ENCODE measurements around the gene MRPL48.
"Not testable (repeated sequence)": the region's sequence is repeated elsewhere in the genome, so short reads cannot be mapped to it uniquely, and the experiment has no call there.

MRPL48 gene

DNA sequence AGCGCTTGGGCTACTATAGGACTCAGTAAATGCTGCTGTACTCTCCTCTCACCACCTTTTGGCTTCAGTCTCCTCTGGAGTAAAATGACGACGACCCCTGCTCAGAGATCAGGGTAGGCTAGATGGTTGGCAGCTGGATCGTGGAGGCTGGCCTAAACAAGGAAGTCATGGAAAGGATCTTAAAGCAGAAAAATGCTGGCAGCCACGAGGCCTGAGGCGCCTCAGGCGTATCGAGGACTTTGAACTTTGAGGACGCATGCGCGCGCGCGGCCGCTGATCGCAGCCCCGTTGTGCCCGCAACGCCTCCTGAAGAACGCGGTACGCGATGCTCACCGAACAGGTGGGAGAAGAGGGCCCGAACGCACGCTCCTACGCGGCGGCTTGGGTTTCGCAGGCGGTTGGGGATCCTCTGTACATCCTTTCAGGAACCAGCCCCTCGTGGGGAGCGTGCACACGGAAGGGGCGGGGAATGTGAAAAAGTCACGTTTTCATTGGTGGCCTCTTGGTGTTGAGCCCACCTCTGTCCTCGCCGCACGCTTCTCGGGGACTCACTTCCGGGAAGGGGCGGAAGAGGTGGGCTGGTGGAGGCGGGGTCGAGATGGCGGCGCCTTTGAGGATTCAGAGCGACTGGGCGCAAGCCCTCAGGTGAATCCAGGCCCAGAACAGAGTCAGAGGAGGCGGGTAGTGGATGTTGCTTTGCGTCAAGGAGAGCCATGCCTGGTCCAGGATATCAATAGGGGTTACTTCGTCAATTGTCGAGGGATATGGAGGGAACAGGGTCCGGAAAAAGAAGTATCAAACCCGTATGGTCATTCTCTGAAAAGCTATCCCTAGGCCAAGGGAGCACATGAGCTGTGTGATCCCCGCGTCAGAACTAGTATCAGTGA lies 89.0 kb downstream of the MRPL48 start, which contains the start of the genes COA4 and PAAF1:
COA4 (minus strand) TSS at position 423 of the 887 bp plus-strand sequence. CDS start 3,468 bp downstream, outside the sequence.
PAAF1 (plus strand) TSS at position 576 of the 887 bp plus-strand sequence; CDS start at position 599, 23 bp downstream.
- no peak for TF ChIP-seq ZFX (IDR thresholded peaks at IDR 0.05; ENCODE audit: borderline replicate concordance)
- TF ChIP-seq, protein P1, sequence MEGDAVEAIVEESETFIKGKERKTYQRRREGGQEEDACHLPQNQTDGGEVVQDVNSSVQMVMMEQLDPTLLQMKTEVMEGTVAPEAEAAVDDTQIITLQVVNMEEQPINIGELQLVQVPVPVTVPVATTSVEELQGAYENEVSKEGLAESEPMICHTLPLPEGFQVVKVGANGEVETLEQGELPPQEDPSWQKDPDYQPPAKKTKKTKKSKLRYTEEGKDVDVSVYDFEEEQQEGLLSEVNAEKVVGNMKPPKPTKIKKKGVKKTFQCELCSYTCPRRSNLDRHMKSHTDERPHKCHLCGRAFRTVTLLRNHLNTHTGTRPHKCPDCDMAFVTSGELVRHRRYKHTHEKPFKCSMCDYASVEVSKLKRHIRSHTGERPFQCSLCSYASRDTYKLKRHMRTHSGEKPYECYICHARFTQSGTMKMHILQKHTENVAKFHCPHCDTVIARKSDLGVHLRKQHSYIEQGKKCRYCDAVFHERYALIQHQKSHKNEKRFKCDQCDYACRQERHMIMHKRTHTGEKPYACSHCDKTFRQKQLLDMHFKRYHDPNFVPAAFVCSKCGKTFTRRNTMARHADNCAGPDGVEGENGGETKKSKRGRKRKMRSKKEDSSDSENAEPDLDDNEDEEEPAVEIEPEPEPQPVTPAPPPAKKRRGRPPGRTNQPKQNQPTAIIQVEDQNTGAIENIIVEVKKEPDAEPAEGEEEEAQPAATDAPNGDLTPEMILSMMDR (IDR thresholded peaks at IDR 0.05): no peak
- peak within 1 kb of the TSS; percentile 99 for H3K27ac ChIP-seq

DNA sequence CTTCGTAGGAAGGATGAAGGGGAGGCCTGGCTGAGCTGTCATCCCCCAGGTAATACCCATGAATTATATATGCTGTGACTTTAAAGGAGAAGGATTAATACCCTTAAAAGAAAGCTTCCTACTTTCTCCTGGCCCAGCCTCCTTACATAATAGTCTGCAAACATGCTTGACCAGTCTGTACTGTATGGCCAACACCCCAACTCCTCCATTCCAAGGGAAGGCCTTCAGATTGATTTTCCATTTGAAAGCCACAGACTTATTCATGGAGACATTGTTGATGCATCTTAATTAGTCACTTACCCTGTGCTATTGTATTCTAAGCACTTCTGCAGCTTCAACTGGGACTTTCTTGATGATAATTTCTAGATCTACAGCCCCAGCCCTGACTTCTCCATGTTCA lies 91.1 kb downstream of the MRPL48 start:
- H3K27ac ChIP-seq: no peak overlapping the region
- TF ChIP-seq, protein P1 (IDR thresholded peaks at IDR 0.05): no peak
- TF ChIP-seq ZFX (IDR thresholded peaks at IDR 0.05; ENCODE audit: borderline replicate concordance): no peak

DNA sequence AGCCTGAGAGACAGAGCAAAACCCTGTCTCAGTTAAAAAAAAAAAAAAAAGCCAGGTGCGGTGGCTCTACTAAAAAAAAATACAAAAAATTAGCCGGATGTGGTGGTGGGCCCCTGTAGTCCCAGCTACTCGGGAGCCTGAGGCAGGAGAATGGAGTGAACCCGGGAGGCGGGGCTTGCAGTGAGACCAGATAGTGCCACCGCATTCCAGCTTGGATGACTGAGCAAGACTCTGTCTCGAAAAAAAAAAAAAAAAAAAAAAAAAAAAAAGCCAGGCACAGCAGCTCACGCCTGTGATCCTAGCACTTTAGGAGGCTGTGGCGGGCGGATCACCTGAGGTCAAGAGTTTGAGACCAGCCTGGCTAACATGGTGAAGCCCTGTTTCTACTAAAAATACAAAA lies 92.8 kb downstream of the MRPL48 start:
- H3K27ac ChIP-seq: not testable (repeated sequence)

DNA sequence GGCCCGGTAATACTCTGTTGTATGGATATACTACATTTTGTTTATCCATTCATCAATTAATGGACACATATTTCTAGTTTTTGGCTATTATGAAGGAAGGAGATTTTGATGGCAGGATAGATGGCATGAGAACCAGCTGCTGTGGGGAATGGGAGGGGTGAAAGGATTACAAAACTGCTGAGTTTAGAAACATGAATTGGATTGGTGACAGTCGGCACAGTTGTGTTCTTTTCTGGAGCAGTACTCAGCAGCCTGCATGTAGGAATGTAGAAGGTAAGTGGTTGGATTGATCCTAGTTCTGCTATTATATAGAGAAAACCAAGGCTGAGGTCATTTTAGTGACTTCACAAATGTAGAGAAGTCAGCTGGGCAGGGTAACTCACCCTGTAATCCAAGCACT lies 96.2 kb downstream of the MRPL48 start:
- TF ChIP-seq, protein P1 (IDR thresholded peaks at IDR 0.05): no peak
- no peak for TF ChIP-seq ZFX (IDR thresholded peaks at IDR 0.05; ENCODE audit: borderline replicate concordance)
- H3K27ac ChIP-seq: no peak overlapping the region

DNA sequence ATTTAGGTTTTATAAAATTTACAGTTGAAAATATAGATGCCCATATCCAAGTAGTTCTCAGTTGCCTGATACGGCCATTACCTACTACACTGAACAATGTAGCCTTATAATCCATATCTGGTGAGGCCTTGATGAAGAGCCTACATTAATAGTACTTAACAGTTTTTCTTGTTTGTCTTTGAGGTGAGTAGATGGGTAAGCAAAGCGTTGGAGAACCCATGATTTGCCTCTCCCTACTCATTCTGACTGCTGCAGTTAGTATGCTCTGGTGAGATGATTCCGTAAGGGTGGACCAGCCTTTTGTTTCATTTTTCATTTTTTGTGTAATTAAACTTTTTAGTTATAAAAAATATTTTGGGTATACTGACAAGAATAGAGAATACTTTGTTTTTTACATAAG lies 100.6 kb downstream of the MRPL48 start:
- TF ChIP-seq, protein P1 (IDR thresholded peaks at IDR 0.05): no peak
- no peak for TF ChIP-seq ZFX (IDR thresholded peaks at IDR 0.05; ENCODE audit: borderline replicate concordance)
- no peak overlapping the region for H3K27ac ChIP-seq

DNA sequence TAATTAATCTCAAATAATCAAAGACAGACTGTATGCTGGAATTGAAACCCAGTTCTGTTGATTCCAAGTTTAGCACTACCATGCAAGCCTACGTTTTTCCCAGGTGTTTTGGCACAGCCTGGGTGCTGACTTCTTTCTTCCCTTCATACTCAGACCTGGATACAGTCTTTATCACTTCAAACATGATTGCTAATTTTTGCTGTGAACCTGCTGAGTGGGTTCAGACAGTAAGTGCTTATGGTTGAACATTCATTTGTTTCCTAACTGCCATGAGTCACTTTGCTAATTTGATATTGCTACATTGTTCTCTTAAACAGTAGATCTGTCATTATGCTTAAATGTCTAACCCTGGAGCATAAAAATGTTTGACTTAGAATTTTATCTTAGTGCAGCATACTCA lies 101.3 kb downstream of the MRPL48 start:
- TF ChIP-seq ZFX (IDR thresholded peaks at IDR 0.05; ENCODE audit: borderline replicate concordance): no peak
- TF ChIP-seq, protein P1 (IDR thresholded peaks at IDR 0.05): no peak
- no peak overlapping the region for H3K27ac ChIP-seq

DNA sequence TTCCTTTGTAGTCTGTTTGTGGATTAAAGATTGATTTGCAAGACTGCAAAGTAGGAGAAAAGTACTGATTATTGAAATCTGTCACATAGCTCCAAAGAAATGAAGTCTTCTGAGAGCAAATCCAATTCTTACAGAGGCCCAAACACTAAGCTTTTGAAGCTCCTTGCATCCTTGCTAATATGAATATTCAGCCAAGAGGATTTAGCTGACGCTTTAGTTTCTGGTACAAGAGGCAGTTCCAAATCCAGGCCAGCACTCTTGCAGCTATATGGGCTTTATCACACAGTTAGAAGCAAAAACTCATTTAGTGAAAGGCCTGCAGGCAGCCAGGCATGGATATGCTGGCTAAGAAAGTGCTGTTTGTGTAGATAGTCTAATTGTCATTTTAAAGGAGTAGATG lies 101.9 kb downstream of the MRPL48 start:
- TF ChIP-seq, protein P1 (IDR thresholded peaks at IDR 0.05): no peak
- no peak for TF ChIP-seq ZFX (IDR thresholded peaks at IDR 0.05; ENCODE audit: borderline replicate concordance)
- no peak overlapping the region for H3K27ac ChIP-seq

All from 22Rv1 (cell line).